Skin of body (tissue), 2 donors: ENCODE measurements around the gene ETFA. TPM values are rescaled to one million over a fixed set of nuclear protein-coding genes. Genes with fewer than 3 reads are reported as not detected.

Experiments used
- DNase-seq: peaks from one replicate; lab custom pipeline; 2025; lab: John Stamatoyannopoulos, UW
- total RNA-seq: library from RNA; depleted of rRNA; stranded (reverse); fragments of >200 nt; gene quantifications from one replicate; pipeline ENCODE4 v1.2.3, GENCODE V29; 2014

The ETFA gene
- total RNA-seq, 1 donor from 2014 or later, result 71.6 TPM

GRCh38 chr15:76197703-76198455 lies 113.4 kb downstream of the ETFA start:
- no peak for DNase-seq

DNA sequence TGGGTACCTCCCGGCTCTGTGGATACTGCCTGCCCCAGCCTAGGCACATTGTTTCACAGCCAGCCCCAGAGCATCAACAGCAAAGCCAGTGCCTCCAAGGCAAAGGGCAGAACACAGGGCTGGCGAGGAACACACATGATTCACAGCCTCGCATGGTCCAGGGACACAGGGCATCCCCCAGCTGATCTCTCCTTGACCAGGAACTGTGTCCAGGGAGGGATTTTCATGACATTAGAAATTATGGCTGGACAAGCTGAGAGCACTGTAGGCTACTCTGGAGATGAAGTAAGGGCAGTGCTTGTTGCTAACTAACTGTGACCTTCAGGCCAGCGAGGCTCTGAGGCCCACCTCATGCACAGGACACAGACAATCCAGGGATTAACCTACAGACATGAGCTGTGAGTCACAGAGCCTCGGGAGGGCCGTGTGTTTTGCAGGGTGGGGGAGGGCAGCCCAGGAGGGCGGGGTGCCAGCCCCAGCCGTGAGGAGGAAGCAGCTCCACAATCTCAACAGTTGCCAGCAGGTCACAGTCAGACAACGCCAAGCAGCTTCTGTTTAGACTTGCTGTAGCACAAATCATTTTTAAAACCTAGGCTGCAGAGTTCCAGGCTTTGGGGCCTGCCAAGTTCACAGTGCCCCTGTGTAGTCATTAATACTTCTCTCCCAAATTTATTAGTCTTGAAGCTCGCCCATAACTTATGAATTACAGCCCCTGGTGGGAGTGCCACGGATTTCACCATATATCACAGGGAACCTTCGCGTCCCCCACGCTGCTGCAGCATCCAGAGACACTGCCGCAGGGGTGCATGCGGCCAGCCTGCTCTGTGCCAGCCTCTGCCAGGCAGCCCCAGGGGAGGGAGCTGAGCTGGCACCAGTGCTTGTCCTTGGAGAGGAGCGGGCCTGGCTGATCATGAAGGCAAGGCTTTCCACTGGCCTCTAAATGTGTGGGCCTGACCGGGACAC lies 114.7 kb downstream of the ETFA start:
- DNase-seq, result no peak

DNA sequence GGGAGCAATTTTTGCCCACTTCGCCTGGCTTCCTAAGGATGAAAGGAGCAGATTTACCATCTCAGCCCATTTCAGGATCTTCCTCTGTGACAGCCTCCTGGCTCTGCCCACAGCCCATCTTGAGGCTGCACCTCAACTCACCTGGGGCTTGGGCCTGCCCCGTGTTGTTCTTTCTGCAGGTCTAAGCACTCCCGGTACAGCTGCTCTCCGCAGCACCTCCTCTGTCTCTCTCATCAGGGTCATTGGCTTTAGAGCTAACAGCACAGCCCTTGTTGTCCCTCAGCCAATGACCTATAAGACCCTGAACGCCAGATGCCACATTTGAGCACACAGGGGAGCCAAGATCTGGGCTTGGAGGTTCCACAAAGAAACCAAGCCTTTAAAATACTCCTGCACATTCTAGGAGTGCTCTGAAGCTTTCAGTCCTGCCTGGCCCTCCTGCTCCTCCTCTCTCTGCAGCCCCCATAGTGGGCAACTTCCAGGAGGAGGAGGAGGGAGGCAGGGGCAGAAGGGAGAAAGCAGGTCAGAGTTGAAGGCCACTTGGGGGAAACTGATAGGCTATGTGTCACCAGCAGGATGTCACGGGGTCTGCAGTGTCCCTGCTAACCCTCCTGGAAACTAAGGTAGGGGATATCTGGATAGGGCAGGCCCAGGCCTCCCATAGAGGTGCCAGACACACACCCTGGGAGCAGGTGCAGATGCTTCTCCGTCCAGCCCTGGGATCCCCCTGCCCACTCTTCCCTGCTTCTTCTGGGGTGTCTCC lies 115.6 kb downstream of the ETFA start:
- DNase-seq, result no peak

GRCh38 chr15:76193934-76194333 lies 117.3 kb downstream of the ETFA start:
- no peak for DNase-seq

GRCh38 chr15:76192715-76193114 lies 118.6 kb downstream of the ETFA start:
- DNase-seq, result no peak

DNA sequence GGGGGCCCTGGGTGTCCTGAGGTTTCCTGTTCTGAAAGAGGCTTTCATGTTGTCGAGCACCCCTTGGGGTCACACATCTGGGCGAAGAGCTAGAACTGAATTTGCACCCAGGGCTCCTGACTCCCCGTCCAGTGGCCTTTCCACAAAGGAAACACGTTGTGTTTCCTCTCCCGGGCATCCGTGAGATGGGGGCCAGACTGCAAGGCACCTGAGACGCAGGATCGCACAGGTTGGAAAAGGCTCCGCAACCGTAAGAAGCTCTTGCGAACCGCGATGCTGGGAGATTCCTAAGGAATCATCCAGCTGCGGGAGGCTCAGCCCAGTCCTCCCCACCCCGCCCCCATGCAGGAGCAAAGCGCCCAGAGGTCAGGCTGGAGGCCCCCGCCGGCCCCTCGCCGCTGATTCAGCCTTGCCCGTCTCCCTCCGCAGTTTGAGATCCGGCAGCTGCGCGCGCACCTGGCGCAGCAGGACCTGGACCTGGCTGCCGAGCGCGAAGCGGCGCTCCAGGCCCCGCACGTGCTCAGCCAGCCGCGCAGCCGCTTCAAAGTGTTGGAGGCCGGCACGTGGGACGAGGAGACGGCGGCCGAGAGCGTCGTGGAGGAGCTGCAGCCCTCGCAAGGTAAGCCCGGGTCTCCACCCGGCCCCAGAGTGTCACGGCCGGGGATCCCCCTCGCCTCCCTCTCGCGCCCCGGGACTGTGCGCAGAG lies 119.6 kb downstream of the ETFA start:
- no peak for DNase-seq

DNA sequence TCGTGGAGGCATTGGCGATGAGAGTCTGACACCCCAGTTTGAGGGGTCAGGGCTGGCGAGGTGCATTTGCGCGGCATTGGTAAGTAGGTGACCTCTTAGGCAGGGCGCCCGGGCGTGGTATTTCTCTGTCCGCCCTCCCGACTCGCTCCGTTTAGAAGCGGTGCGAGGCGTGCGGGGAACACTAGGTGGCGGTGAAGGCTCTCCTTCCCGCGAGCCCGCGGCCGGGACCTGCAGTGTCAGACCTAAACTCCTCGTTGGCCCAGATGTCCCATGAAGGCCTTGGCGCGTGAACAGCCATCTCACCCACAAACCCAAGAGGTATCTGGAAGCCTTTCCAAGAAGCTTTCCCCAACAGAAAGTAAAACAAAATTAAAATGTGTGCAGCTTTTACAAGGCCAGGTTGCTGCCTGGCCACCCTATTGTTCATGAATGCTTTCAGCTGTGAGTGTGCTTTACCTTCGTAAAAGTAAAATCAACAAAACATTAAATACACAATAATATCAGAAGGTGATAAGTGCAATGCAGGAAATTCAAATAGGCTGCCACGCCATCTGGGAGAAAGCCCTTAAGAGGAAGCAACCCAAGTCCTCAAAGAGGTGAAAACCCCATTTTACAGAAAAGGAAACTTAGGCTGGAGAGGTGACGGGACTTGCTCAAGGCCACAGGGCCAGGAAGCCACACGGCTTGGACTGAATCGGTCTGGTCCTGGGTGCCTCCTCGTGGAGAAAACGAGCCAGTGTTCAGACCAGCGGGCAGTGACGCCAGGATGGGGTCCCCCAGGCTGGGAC lies 120.3 kb downstream of the ETFA start:
- peak; percentile 25 for DNase-seq

- DNase-seq, result no peak
Measured at GRCh38 chr15:76190070-76190564, 121.2 kb downstream of the ETFA start.

DNA sequence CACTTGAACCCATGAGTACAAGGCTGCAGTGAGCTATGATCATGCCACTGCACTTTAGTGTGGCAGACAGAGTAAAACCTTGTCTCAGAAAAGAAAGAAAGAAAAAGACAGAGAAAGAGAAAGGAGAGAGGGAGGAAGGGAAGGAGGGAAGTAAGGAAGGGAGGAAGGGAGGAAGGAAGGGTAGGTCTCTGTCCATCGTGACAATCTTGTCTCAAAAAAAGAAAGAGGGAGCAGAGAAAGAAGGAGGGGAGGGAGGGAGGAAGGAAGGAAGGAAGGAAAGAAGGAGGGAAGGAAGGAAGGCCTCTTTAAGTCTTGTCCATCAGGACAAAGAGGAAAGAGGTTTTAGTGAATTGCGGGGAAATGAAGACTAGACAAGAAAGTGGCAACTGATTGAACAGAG lies 122.2 kb downstream of the ETFA start:
- no peak for DNase-seq

GRCh38 chr15:76187163-76187562 lies 124.1 kb downstream of the ETFA start:
- no peak for DNase-seq

DNA sequence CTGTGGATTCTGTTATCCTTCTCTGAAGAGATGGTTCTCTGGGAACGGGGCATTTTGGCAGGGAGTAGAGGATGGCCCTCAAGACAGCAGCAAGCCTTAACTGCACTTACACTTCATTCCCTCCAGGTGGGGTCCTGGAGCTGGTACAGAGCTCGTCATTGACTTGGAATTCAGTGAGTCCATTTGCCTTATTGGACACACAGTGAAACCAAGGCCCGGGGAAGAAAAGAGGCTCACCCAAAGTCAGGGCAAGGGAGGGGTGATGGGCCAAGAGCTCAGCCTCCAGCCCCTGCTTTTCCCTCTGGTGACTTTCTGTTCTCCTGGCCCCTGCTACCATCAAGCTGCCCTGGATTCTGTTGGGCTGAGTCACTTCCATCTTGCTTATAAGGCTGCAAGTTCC lies 125.6 kb downstream of the ETFA start:
- no peak for DNase-seq

DNA sequence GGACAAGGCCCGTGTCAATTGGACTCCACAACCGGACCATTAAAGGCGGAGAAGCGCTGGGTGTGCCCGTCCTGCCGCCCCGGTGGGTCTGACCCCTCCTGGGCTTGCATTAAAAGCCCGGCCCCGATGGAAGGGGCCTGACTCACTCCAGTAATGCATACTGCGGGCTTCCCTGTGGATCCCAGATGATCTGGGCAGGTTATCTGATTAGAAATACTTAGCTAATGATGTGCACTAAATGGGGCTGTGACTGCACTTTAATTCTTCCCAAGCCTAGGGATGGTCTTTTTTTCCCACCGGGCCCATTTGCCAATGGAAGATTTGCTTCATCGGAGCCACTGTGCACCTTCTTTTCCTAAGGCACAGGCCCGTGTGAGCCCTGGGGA lies 126.6 kb downstream of the ETFA start:
- DNase-seq, result no peak

- DNase-seq, result peak; percentile 23
Measured at GRCh38 chr15:76183930-76184649, 127.2 kb downstream of the ETFA start.

GRCh38 chr15:76181705-76182107 lies 129.6 kb downstream of the ETFA start:
- no peak for DNase-seq

DNA sequence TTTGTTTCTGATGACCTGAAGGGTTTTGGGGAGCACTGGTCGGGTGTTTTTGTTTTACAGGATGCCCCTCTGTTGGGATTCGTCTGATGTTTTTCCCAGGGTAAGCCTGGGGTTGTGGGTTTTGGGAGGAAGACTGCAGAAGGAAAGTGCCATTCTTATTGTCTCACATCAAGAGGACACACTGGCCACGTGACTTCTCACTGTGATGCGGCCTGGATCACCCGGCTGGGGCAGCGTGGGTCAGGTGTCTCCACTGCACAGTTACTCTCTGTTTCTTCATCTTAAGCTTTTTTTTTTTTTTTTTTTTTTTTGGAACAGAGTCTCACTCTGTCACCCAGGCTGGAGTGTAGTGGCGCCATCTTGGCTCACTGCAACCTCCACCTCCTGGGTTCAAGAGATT lies 130.9 kb downstream of the ETFA start:
- no peak for DNase-seq

DNA sequence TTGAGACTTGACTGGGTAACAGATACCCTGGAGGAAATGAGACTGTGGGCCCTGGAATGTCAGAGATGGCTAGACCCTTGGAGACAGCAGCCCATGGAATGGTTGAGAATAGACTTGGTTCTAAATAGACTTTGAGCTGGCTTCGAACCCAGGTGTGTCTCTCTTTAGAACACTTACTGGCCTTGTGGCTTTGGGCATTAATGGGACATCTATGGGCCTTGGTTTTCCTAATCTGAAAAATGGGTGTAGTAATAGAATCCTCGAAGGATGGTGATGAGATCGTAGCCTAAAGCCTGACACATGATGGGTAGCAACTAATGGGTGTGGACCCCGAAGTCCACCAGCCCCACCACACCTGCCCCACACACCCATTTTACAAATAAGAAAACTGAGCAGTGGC lies 132.2 kb downstream of the ETFA start:
- no peak for DNase-seq

GRCh38 chr15:76178296-76179000 lies 132.8 kb downstream of the ETFA start:
- no peak for DNase-seq

GRCh38 chr15:76177491-76178040 lies 133.7 kb downstream of the ETFA start:
- DNase-seq, result no peak
